GM12892 (cell line): ENCODE results near the gene KCNMB4.
"Not testable (repeated sequence)": the region's sequence is repeated elsewhere in the genome, so short reads cannot be mapped to it uniquely, and the experiment has no call there.

ENCODE experiments used
- POLR2A ChIP-seq: IDR thresholded peaks from 2 replicates; pipeline ENCODE4 v1.6.1; 2011; ENCODE audit warnings: low read depth, low read length, control low read depth
- POLR2AphosphoS5 ChIP-seq: IDR thresholded peaks from 2 replicates; pipeline ENCODE4 v1.6.1; 2011; ENCODE audit warnings: low read depth, low read length, control low read depth

- TF ChIP-seq POLR2A, POLR2AphosphoS5: not testable (repeated sequence)
Measured at GRCh38 chr12:70392631-70393030, 26.5 kb downstream of the KCNMB4 start.
